IMR-90 (cell line): ENCODE measurements around the gene STAB1. TPM values are rescaled to one million over a fixed set of nuclear protein-coding genes. Genes with fewer than 3 reads are reported as not detected.

Experiments
- MXI1 ChIP-seq: IDR thresholded peaks from 2 replicates; pipeline ENCODE4 v1.6.1; 2012; ENCODE audit warnings: low read depth, mild to moderate bottlenecking, low read length, moderate library complexity, borderline replicate concordance
- USF2 ChIP-seq: fragments of 150-350 bp; IDR thresholded peaks from 2 replicates; pipeline ENCODE4 v1.6.1; 2017; ENCODE audit warnings: mild to moderate bottlenecking, antibody characterized with exemption, low read length, low read depth
- polyA plus RNA-seq, 3 experiments: library from polyadenylated mRNA; depleted of rRNA; stranded (reverse); fragments of >200 nt; gene quantifications; 2 replicates each; pipeline ENCODE4 v1.2.3, GENCODE V29; 2012; ENCODE audit warnings: low replicate concordance in 1 of 3
- total RNA-seq: library from RNA; depleted of rRNA; stranded (reverse); fragments of >200 nt; gene quantifications from 2 replicates; pipeline ENCODE4 v1.2.3, GENCODE V29; 2012

The STAB1 gene
- total and polyA plus RNA-seq, 2 of the 4 experiments (the other 2 are of a cell fraction), result not detected

GRCh38 chr3:52455283-52456168, 39.6 kb upstream of the STAB1 start, which contains the start of gene NISCH (continued):
- TF ChIP-seq USF2, result peak; percentile 79
- no peak; the same call in 1 of the 2 replicates for TF ChIP-seq MXI1
